ENCODE data around the gene CACNB4. TPM values are rescaled to one million over a fixed set of nuclear protein-coding genes. Genes with fewer than 3 reads are reported as not detected.
"Not testable (repeated sequence)": the region's sequence is repeated elsewhere in the genome, so short reads cannot be mapped to it uniquely, and the experiment has no call there.

Gene CACNB4
- polyA plus RNA-seq, 3 donors, result 11.7 to 16.7 (median 12.2) TPM

GRCh38 chr2:151902829-151903228 lies 196.0 kb downstream of the CACNB4 start:
- DNase-seq (ENCODE audit: extremely low read depth in 1 of 11, low read depth in 9 of 11, low spot score in 4 of 11), result no peak

GRCh38 chr2:151900331-151900730 lies 198.5 kb downstream of the CACNB4 start:
- no peak for DNase-seq (ENCODE audit: extremely low read depth in 1 of 11, low read depth in 9 of 11, low spot score in 4 of 11)

- no peak for DNase-seq (ENCODE audit: extremely low read depth in 1 of 11, low read depth in 9 of 11, low spot score in 4 of 11)
These were observed 199.7 kb downstream of the CACNB4 start for GRCh38 chr2:151899156-151899555.

- DNase-seq (ENCODE audit: extremely low read depth in 1 of 11, low read depth in 9 of 11, low spot score in 4 of 11), result peak in 2 of 11 donors; percentile 9
These were observed 207.2 kb downstream of the CACNB4 start for GRCh38 chr2:151891566-151892194.

GRCh38 chr2:151887164-151887563 lies 211.7 kb downstream of the CACNB4 start:
- DNase-seq (ENCODE audit: extremely low read depth in 1 of 11, low read depth in 9 of 11, low spot score in 4 of 11), result no peak

- DNase-seq (ENCODE audit: extremely low read depth in 1 of 11, low read depth in 9 of 11, low spot score in 4 of 11), result no peak
These were observed 212.6 kb downstream of the CACNB4 start for GRCh38 chr2:151886241-151886640.

- DNase-seq (ENCODE audit: extremely low read depth in 1 of 11, low read depth in 9 of 11, low spot score in 4 of 11), result no peak
These were observed 215.9 kb downstream of the CACNB4 start for GRCh38 chr2:151882786-151883445.

GRCh38 chr2:151881342-151881741 lies 217.5 kb downstream of the CACNB4 start:
- DNase-seq (ENCODE audit: extremely low read depth in 1 of 11, low read depth in 9 of 11, low spot score in 4 of 11), result no peak

GRCh38 chr2:151880586-151880985 lies 218.3 kb downstream of the CACNB4 start:
- DNase-seq (ENCODE audit: extremely low read depth in 1 of 11, low read depth in 9 of 11, low spot score in 4 of 11), result no peak

- DNase-seq (ENCODE audit: extremely low read depth in 1 of 11, low read depth in 9 of 11, low spot score in 4 of 11), result no peak
These were observed 219.9 kb downstream of the CACNB4 start for GRCh38 chr2:151878655-151879563.

GRCh38 chr2:151878204-151878603 lies 220.6 kb downstream of the CACNB4 start:
- DNase-seq (ENCODE audit: extremely low read depth in 1 of 11, low read depth in 9 of 11, low spot score in 4 of 11), result no peak

GRCh38 chr2:151875631-151876030 lies 223.2 kb downstream of the CACNB4 start:
- not testable (repeated sequence) for DNase-seq (ENCODE audit: extremely low read depth in 1 of 11, low read depth in 9 of 11, low spot score in 4 of 11)

GRCh38 chr2:151872463-151872862 lies 226.4 kb downstream of the CACNB4 start:
- no peak for DNase-seq (ENCODE audit: extremely low read depth in 1 of 11, low read depth in 9 of 11, low spot score in 4 of 11)

- DNase-seq (ENCODE audit: extremely low read depth in 1 of 11, low read depth in 9 of 11, low spot score in 4 of 11), result no peak
These were observed 229.6 kb downstream of the CACNB4 start for GRCh38 chr2:151869291-151869690.

GRCh38 chr2:151862700-151863099 lies 236.1 kb downstream of the CACNB4 start:
- DNase-seq (ENCODE audit: extremely low read depth in 1 of 11, low read depth in 9 of 11, low spot score in 4 of 11), result no peak

- no peak for DNase-seq (ENCODE audit: extremely low read depth in 1 of 11, low read depth in 9 of 11, low spot score in 4 of 11)
These were observed 237.7 kb downstream of the CACNB4 start for GRCh38 chr2:151861174-151861573.

GRCh38 chr2:151860613-151861146 lies 238.2 kb downstream of the CACNB4 start:
- no peak for DNase-seq (ENCODE audit: extremely low read depth in 1 of 11, low read depth in 9 of 11, low spot score in 4 of 11)

- DNase-seq (ENCODE audit: extremely low read depth in 1 of 11, low read depth in 9 of 11, low spot score in 4 of 11), result no peak
These were observed 238.6 kb downstream of the CACNB4 start for GRCh38 chr2:151860210-151860609.

- no peak for DNase-seq (ENCODE audit: extremely low read depth in 1 of 11, low read depth in 9 of 11, low spot score in 4 of 11)
These were observed 241.2 kb downstream of the CACNB4 start for GRCh38 chr2:151857650-151858049.

GRCh38 chr2:151855111-151855510 lies 243.7 kb downstream of the CACNB4 start:
- no peak for DNase-seq (ENCODE audit: extremely low read depth in 1 of 11, low read depth in 9 of 11, low spot score in 4 of 11)
